SW480 (cell line): ENCODE measurements around the gene SERPINA1.

ENCODE experiments used
- DNase-seq: peaks from one replicate; pipeline ENCODE4 v3.0.0-alpha.2; 2016; ENCODE audit warnings: low spot score

SERPINA1 gene

GRCh38 chr14:94382716-94383596, 5.4 kb downstream of the SERPINA1 start:
- no peak for DNase-seq

- DNase-seq: no peak
These were observed 6.2 kb downstream of the SERPINA1 start for GRCh38 chr14:94382099-94382715.

GRCh38 chr14:94381149-94382030, 7.0 kb downstream of the SERPINA1 start:
- no peak for DNase-seq

GRCh38 chr14:94380225-94381148, 7.9 kb downstream of the SERPINA1 start:
- DNase-seq: peak; percentile 38

GRCh38 chr14:94379291-94380224, 8.8 kb downstream of the SERPINA1 start:
- no peak for DNase-seq

- no peak for DNase-seq
These were observed 9.7 kb downstream of the SERPINA1 start for GRCh38 chr14:94378527-94379290.

GRCh38 chr14:94377866-94378470, 10.4 kb downstream of the SERPINA1 start:
- no peak for DNase-seq

GRCh38 chr14:94376976-94377865, 11.2 kb downstream of the SERPINA1 start:
- no peak for DNase-seq

- DNase-seq: no peak
These were observed 12.1 kb downstream of the SERPINA1 start for GRCh38 chr14:94376108-94376975.

- no peak for DNase-seq
These were observed 12.8 kb downstream of the SERPINA1 start for GRCh38 chr14:94375552-94376107.

- no peak for DNase-seq
These were observed 13.6 kb downstream of the SERPINA1 start for GRCh38 chr14:94374749-94375260.

GRCh38 chr14:94374116-94374515, 14.3 kb downstream of the SERPINA1 start:
- no peak for DNase-seq

GRCh38 chr14:94373708-94374107, 14.7 kb downstream of the SERPINA1 start:
- peak; percentile 89 for DNase-seq

- DNase-seq: no peak
These were observed 16.3 kb downstream of the SERPINA1 start for GRCh38 chr14:94372021-94372605.

GRCh38 chr14:94370524-94370910, 17.9 kb downstream of the SERPINA1 start:
- DNase-seq: no peak
